Activated T-helper 2 cell treated with anti-CD3 and anti-CD28 coated beads, Interferon-gamma antibody, Interleukin-2, Interleukin-4, amounts not matched to agents 10 μg/mL and 5 μg/mL and 100 μg/mL, durations not matched to agents 14 hours and 24 hours and 36 hours (primary cell): ENCODE results near the gene ROBO1. TPM values are rescaled to one million over a fixed set of nuclear protein-coding genes. Genes with fewer than 3 reads are reported as not detected.

Source experiments
- DNase-seq: peaks from one replicate; pipeline ENCODE4 v3.0.0; 2021; ENCODE audit warnings: low spot score
- H3K27ac Mint-ChIP-seq: one replicate; pipeline ENCODE4 v1.8.0; 2021; ENCODE audit warnings: mixed read lengths
- H3K27me3 Mint-ChIP-seq: one replicate; pipeline ENCODE4 v1.8.0; 2021; ENCODE audit warnings: low read depth, mixed read lengths
- H3K36me3 Mint-ChIP-seq: one replicate; pipeline ENCODE4 v1.8.0; 2021; ENCODE audit warnings: low read depth, mixed read lengths
- H3K4me1 Mint-ChIP-seq: one replicate; pipeline ENCODE4 v1.8.0; 2021; ENCODE audit warnings: low read depth, mixed read lengths
- H3K4me3 Mint-ChIP-seq: one replicate; pipeline ENCODE4 v1.8.0; 2021; ENCODE audit warnings: low read depth, mild to moderate bottlenecking, moderate library complexity, mixed read lengths
- H3K9me3 Mint-ChIP-seq: one replicate; pipeline ENCODE4 v1.8.0; 2021; ENCODE audit warnings: mixed read lengths
- intact Hi-C: fragments of 100-400 bp; cut with micrococcal nuclease; formaldehyde crosslinking; loops from one replicate; pipeline ENCODE4 v1.15.1; 2023
- total RNA-seq: library from RNA; stranded (reverse); gene quantifications from 2 replicates; pipeline ENCODE4 v1.2.3, GENCODE V29; 2022

ROBO1 gene
- total RNA-seq, 1 donor from 2014 or later = not detected

- H3K9me3 Mint-ChIP-seq = peaks cover 26% of the 10 kb centered on the region
- no peak overlapping the region for H3K27ac Mint-ChIP-seq
- DNase-seq = no peak
- no peaks in the 10 kb centered on the region for H3K36me3 Mint-ChIP-seq
- H3K4me1 Mint-ChIP-seq = no peaks in the 10 kb centered on the region
- intact Hi-C loops = no loop called here
- no peaks in the 10 kb centered on the region for H3K27me3 Mint-ChIP-seq
- no peak overlapping the region for H3K4me3 Mint-ChIP-seq
These were observed 1178.0 kb downstream of the ROBO1 start for GRCh38 chr3:78589778-78590177.

DNA sequence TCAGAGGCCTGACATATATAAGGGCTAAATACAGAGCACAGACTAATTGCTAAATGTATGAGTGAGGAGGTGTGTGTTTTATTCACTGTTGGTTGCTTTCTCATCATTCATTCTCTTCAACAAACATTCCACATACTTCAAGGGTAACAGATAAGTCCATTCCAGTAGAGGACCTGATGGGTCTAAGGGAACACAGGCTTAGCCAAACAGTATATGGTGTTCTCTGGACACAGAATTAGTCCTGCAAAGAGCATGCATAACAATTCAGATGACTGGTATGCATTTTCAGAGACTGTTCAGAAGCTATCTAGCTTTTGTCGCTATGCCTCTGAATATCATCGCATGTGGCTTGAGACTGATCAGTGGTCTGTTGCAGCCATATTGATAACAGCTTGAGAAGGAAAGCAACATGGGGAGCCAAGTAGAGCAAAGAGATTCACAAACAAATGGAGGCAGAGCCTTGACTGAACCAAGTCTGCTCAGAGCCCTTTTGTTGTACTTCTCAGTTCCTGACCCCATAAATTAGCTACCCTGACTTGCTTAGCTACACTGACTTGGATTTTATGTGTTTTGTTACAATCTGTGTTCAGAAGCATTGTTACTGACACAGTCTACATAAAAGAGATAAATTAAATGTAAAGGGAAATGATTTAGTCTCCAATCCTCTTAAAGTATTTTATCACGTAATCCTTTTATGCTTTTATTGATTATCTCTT, 1178.7 kb downstream of the ROBO1 start:
- H3K27ac Mint-ChIP-seq = no peak overlapping the region
- no peaks in the 10 kb centered on the region for H3K4me1 Mint-ChIP-seq
- intact Hi-C loops = no loop called here
- no peaks in the 10 kb centered on the region for H3K27me3 Mint-ChIP-seq
- peaks cover 28% of the 10 kb centered on the region for H3K9me3 Mint-ChIP-seq
- no peak for DNase-seq
- no peaks in the 10 kb centered on the region for H3K36me3 Mint-ChIP-seq
- no peak overlapping the region for H3K4me3 Mint-ChIP-seq

GRCh38 chr3:78580681-78581080, 1187.1 kb downstream of the ROBO1 start:
- H3K4me3 Mint-ChIP-seq = no peak overlapping the region
- H3K27ac Mint-ChIP-seq = no peak overlapping the region
- DNase-seq = no peak
- H3K9me3 Mint-ChIP-seq = peaks cover 10% of the 10 kb centered on the region
- intact Hi-C loops = no loop called here
- H3K4me1 Mint-ChIP-seq = no peaks in the 10 kb centered on the region
- no peaks in the 10 kb centered on the region for H3K36me3 Mint-ChIP-seq
- H3K27me3 Mint-ChIP-seq = no peaks in the 10 kb centered on the region

DNA sequence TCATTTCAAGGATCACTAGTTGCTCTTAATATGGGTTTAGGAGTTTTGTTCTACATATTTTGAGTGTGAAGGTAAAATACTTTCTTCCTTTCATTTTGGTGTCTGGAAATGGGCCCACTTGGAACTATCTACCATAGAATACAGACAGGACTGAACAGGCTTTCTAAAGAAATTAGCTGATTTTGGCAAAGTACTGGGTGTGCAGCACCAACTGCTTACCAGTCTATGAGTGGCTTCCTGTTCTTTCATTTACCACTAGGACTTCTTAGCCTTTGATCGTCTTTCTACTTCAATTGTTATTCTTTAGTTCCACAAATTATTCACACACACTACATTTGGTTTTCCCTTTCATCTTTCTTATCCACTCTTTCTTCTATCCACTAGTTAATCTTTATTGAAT, 1196.3 kb downstream of the ROBO1 start:
- intact Hi-C loops = no loop called here
- H3K27me3 Mint-ChIP-seq = no peaks in the 10 kb centered on the region
- H3K36me3 Mint-ChIP-seq = no peaks in the 10 kb centered on the region
- no peak for DNase-seq
- H3K4me1 Mint-ChIP-seq = no peaks in the 10 kb centered on the region
- H3K27ac Mint-ChIP-seq = no peak overlapping the region
- no peak overlapping the region for H3K4me3 Mint-ChIP-seq
- H3K9me3 Mint-ChIP-seq = peaks cover 12% of the 10 kb centered on the region

- intact Hi-C loops = no loop called here
- H3K9me3 Mint-ChIP-seq = peaks cover 16% of the 10 kb centered on the region
- no peaks in the 10 kb centered on the region for H3K4me1 Mint-ChIP-seq
- no peak overlapping the region for H3K4me3 Mint-ChIP-seq
- no peak overlapping the region for H3K27ac Mint-ChIP-seq
- H3K27me3 Mint-ChIP-seq = no peaks in the 10 kb centered on the region
- DNase-seq = no peak
- H3K36me3 Mint-ChIP-seq = no peaks in the 10 kb centered on the region
These were observed 1197.3 kb downstream of the ROBO1 start for GRCh38 chr3:78570496-78570895.

DNA sequence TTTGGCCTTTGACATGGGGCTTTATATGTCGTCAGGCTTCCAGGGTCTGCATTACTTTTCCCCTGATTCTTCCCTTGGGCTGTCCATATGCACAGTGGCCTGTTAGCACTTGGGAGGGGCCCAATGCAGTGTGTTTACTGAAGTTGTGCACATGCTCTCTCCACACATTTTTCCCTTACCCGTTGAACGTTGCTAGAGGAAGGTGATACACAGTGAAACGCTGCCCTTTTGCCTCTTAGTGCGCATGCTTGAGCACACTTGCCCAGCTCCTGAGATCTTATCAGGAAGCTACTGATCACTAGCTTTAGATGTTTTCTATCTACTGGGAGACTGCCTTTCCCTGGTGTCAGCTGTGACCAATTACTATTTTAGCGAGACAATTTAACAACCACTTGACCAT, 1198.0 kb downstream of the ROBO1 start:
- H3K4me3 Mint-ChIP-seq = no peak overlapping the region
- no peak overlapping the region for H3K27ac Mint-ChIP-seq
- intact Hi-C loops = no loop called here
- no peaks in the 10 kb centered on the region for H3K36me3 Mint-ChIP-seq
- H3K4me1 Mint-ChIP-seq = no peaks in the 10 kb centered on the region
- H3K27me3 Mint-ChIP-seq = no peaks in the 10 kb centered on the region
- DNase-seq = no peak
- H3K9me3 Mint-ChIP-seq = peaks cover 16% of the 10 kb centered on the region

- intact Hi-C loops = no loop called here
- no peak for DNase-seq
These were observed 1202.1 kb downstream of the ROBO1 start for GRCh38 chr3:78565712-78566111.

GRCh38 chr3:78562328-78562727, 1205.5 kb downstream of the ROBO1 start:
- no peaks in the 10 kb centered on the region for H3K27me3 Mint-ChIP-seq
- no peak overlapping the region for H3K27ac Mint-ChIP-seq
- H3K9me3 Mint-ChIP-seq = peaks cover 20% of the 10 kb centered on the region
- H3K36me3 Mint-ChIP-seq = no peaks in the 10 kb centered on the region
- intact Hi-C loops = no loop called here
- no peak for DNase-seq
- no peak overlapping the region for H3K4me3 Mint-ChIP-seq
- H3K4me1 Mint-ChIP-seq = no peaks in the 10 kb centered on the region

More at GRCh38 chr3:78565712-78566111, 1202.1 kb downstream of the ROBO1 start:
- no peak overlapping the region for H3K27ac Mint-ChIP-seq
- no peaks in the 10 kb centered on the region for H3K4me1 Mint-ChIP-seq
- H3K4me3 Mint-ChIP-seq = no peak overlapping the region
- H3K36me3 Mint-ChIP-seq = no peaks in the 10 kb centered on the region
- H3K9me3 Mint-ChIP-seq = peaks cover 14% of the 10 kb centered on the region
- H3K27me3 Mint-ChIP-seq = no peaks in the 10 kb centered on the region
